Peyer's patch (tissue), 4 donors: ENCODE measurements around the gene BMPR1A. TPM values are rescaled to one million over a fixed set of nuclear protein-coding genes. Genes with fewer than 3 reads are reported as not detected.

Experiments
- DNase-seq, 3 donors: peaks; one replicate each; pipeline ENCODE4 v3.0.0-alpha.2; 2017 to 2019
- H3K27ac ChIP-seq, 4 donors: fragments of 200-600 bp; sonication (generic); one replicate each; pipeline ENCODE4 v1.5.1; 2016 to 2019
- H3K27me3 ChIP-seq, 2 donors: fragments of 200-600 bp; sonication (generic); one replicate each; pipeline ENCODE4 v1.5.1; 2019
- H3K36me3 ChIP-seq, 3 donors: fragments of 200-600 bp; sonication (generic); one replicate each; pipeline ENCODE4 v1.5.1; 2016 to 2019
- H3K4me1 ChIP-seq, 4 donors: fragments of 200-600 bp; sonication (generic); one replicate each; pipeline ENCODE4 v1.5.1; 2016 to 2019
- H3K4me3 ChIP-seq, 4 donors: fragments of 200-600 bp; sonication (generic); 1 replicate in 3 of 4; 2 replicates in 1 of 4; pipeline ENCODE4 v1.5.1; 2016 to 2019; ENCODE audit warnings: mild to moderate bottlenecking in 1 of 4
- H3K9me3 ChIP-seq, 4 donors: fragments of 200-600 bp; sonication (generic); one replicate each; pipeline ENCODE4 v1.5.1; 2016 to 2019; ENCODE audit warnings: mild to moderate bottlenecking in 1 of 4
- CTCF ChIP-seq, 6 experiments: fragments of 450-650 bp in 4 of 6; fragments of 200-600 bp in 2 of 6; sonication (generic) in 1 of 6; IDR thresholded peaks; one replicate each; pipeline ENCODE4 v1.5.1; 2017 to 2019; ENCODE audit warnings: antibody characterized with exemption in 6 of 6, mild to moderate bottlenecking in 3 of 6, moderate library complexity in 1 of 6
- POLR2A ChIP-seq, 2 donors: fragments of 450-650 bp; IDR thresholded peaks; one replicate each; pipeline ENCODE4 v1.5.1; 2017; ENCODE audit warnings: antibody characterized with exemption in 2 of 2, mild to moderate bottlenecking in 2 of 2, moderate library complexity in 2 of 2
- total RNA-seq, 4 donors: library from RNA; depleted of rRNA; stranded (reverse); fragments of >200 nt; gene quantifications; one replicate each; pipeline ENCODE4 v1.1.0, GENCODE V29; 2016

BMPR1A gene
- total RNA-seq, 4 donors from 2014 or later: 17.1 to 40.1 (median 24.9) TPM

GRCh38 chr10:86715836-86716235, 40.6 kb upstream of the BMPR1A start:
- no peaks in the 10 kb centered on the region for H3K27me3 ChIP-seq
- H3K4me3 ChIP-seq: no peak overlapping the region
- peaks cover 0 to 2% (median 0%) of the 10 kb centered on the region in 4 donors for H3K4me1 ChIP-seq
- H3K36me3 ChIP-seq: no peaks in the 10 kb centered on the region
- DNase-seq: no peak
- no peak overlapping the region for H3K27ac ChIP-seq
- H3K9me3 ChIP-seq: no peaks in the 10 kb centered on the region
- no peak for TF ChIP-seq CTCF (IDR thresholded peaks at IDR 0.05)
- TF ChIP-seq POLR2A (IDR thresholded peaks at IDR 0.05): no peak

- TF ChIP-seq CTCF (IDR thresholded peaks at IDR 0.05): no peak
- H3K4me3 ChIP-seq: no peak overlapping the region
- no peaks in the 10 kb centered on the region for H3K36me3 ChIP-seq
- no peaks in the 10 kb centered on the region for H3K9me3 ChIP-seq
- DNase-seq: no peak
- no peaks in the 10 kb centered on the region for H3K27me3 ChIP-seq
- no peaks in the 10 kb centered on the region for H3K4me1 ChIP-seq
- H3K27ac ChIP-seq: no peak overlapping the region
Measured at GRCh38 chr10:86716466-86716865, 40.0 kb upstream of the BMPR1A start.

GRCh38 chr10:86718556-86718955, 37.9 kb upstream of the BMPR1A start:
- Histone ChIP-seq H3K4me3 (no peak overlapping the region), H3K9me3 (no peaks in the 10 kb centered on the region), H3K36me3 (no peaks in the 10 kb centered on the region), H3K27ac (no peak overlapping the region), H3K4me1 (no peaks in the 10 kb centered on the region), H3K27me3 (no peaks in the 10 kb centered on the region)
- no peak for DNase-seq
- no peak for TF ChIP-seq CTCF (IDR thresholded peaks at IDR 0.05)
- TF ChIP-seq POLR2A (IDR thresholded peaks at IDR 0.05): no peak

- Histone ChIP-seq H3K27ac (no peak overlapping the region), H3K9me3 (no peaks in the 10 kb centered on the region), H3K27me3 (no peaks in the 10 kb centered on the region), H3K4me1 (no peaks in the 10 kb centered on the region), H3K36me3 (no peaks in the 10 kb centered on the region), H3K4me3 (no peak overlapping the region)
- DNase-seq: no peak
- TF ChIP-seq POLR2A (IDR thresholded peaks at IDR 0.05) (no peak), CTCF (IDR thresholded peaks at IDR 0.05) (no peak)
Measured at GRCh38 chr10:86721232-86721631, 35.2 kb upstream of the BMPR1A start.

GRCh38 chr10:86723009-86723408, 33.4 kb upstream of the BMPR1A start:
- DNase-seq: no peak
- Histone ChIP-seq H3K27ac (no peak overlapping the region), H3K27me3 (no peaks in the 10 kb centered on the region), H3K4me1 (peaks cover 0 to 14% (median 0%) of the 10 kb centered on the region in 4 donors), H3K4me3 (no peak overlapping the region), H3K9me3 (no peaks in the 10 kb centered on the region), H3K36me3 (no peaks in the 10 kb centered on the region)
- TF ChIP-seq CTCF (IDR thresholded peaks at IDR 0.05): no peak
- no peak for TF ChIP-seq POLR2A (IDR thresholded peaks at IDR 0.05)

- H3K27me3 ChIP-seq: no peaks in the 10 kb centered on the region
- no peak overlapping the region for H3K4me3 ChIP-seq
- no peak for DNase-seq
- H3K36me3 ChIP-seq: no peaks in the 10 kb centered on the region
- H3K27ac ChIP-seq: no peak overlapping the region
- peaks cover 0 to 14% (median 0%) of the 10 kb centered on the region in 4 donors for H3K4me1 ChIP-seq
- H3K9me3 ChIP-seq: no peaks in the 10 kb centered on the region
- TF ChIP-seq POLR2A (IDR thresholded peaks at IDR 0.05) (no peak), CTCF (IDR thresholded peaks at IDR 0.05) (no peak)
Measured at GRCh38 chr10:86724445-86724844, 32.0 kb upstream of the BMPR1A start.
